Caco-2 (cell line): ENCODE data around the gene CCNI. TPM values are rescaled to one million over a fixed set of nuclear protein-coding genes. Genes with fewer than 3 reads are reported as not detected.

Experiments used
- BruUV-seq: library from RNA; stranded (reverse); fragments of 400-500 nt; replicated peaks from 2 replicates; lab custom pipeline; 2021; lab: Mats Ljungman, UMichigan
- CTCF ChIA-PET: fragments of 300-600 bp; sonication (Branson Sonifier 250); formaldehyde crosslinking; loops from one replicate; lab custom pipeline; 2022; ENCODE audit warnings: antibody characterized with exemption; lab: Charles Lee
- POLR2A ChIA-PET: fragments of 300-600 bp; sonication (Branson Sonifier 250); formaldehyde crosslinking; loops from one replicate; lab custom pipeline; 2022; ENCODE audit warnings: antibody characterized with exemption; lab: Charles Lee
- DNase-seq, 2 experiments: peaks; one replicate each; pipeline versions ENCODE4 v3.0.0 to v3.0.0-alpha.2; 2020 to 2022
- H3K27me3 ChIP-seq: replicated peaks from 2 replicates; pipeline ENCODE4 v1.6.0; 2011; ENCODE audit warnings: low read length; ENCODE audit not compliant: control insufficient read depth, insufficient read depth
- H3K36me3 ChIP-seq: 2 replicates; pipeline ENCODE4 v1.5.1; 2011; ENCODE audit warnings: low read length; ENCODE audit not compliant: control insufficient read depth, insufficient read depth
- H3K4me1 ChIP-seq: fragments of 250-450 bp; sonication (Bioruptor Pico); 2 replicates; pipeline ENCODE4 v1.5.1; 2020; ENCODE audit warnings: mild to moderate bottlenecking
- H3K4me3 ChIP-seq: 2 replicates; pipeline ENCODE4 v1.5.1; 2011; ENCODE audit warnings: low read depth, mild to moderate bottlenecking, control low read depth, low read length
- H3K9me3 ChIP-seq: fragments of 250-450 bp; sonication (Bioruptor Pico); 2 replicates; pipeline ENCODE4 v1.5.1; 2020; ENCODE audit warnings: mild to moderate bottlenecking, moderate library complexity
- H3K27ac Mint-ChIP-seq: one replicate; pipeline ENCODE4 v1.8.0; 2022; ENCODE audit warnings: mixed read lengths; ENCODE audit not compliant: unreplicated experiment
- H3K27me3 Mint-ChIP-seq: one replicate; pipeline ENCODE4 v1.8.0; 2022; ENCODE audit warnings: mixed read lengths; ENCODE audit not compliant: insufficient read depth, unreplicated experiment
- H3K36me3 Mint-ChIP-seq: one replicate; pipeline ENCODE4 v1.8.0; 2022; ENCODE audit warnings: mild to moderate bottlenecking, mixed read lengths; ENCODE audit not compliant: insufficient read depth, unreplicated experiment
- H3K4me1 Mint-ChIP-seq: one replicate; pipeline ENCODE4 v1.8.0; 2022; ENCODE audit warnings: low read depth, mixed read lengths; ENCODE audit not compliant: unreplicated experiment
- H3K4me3 Mint-ChIP-seq: one replicate; pipeline ENCODE4 v1.8.0; 2022; ENCODE audit warnings: mild to moderate bottlenecking, moderate library complexity, mixed read lengths; ENCODE audit not compliant: unreplicated experiment
- H3K9me3 Mint-ChIP-seq: one replicate; pipeline ENCODE4 v1.8.0; 2022; ENCODE audit warnings: mixed read lengths; ENCODE audit not compliant: unreplicated experiment
- CTCF ChIP-seq, 2 experiments: fragments of 200-600 bp in 1 of 2; IDR thresholded peaks; 1 replicate in 1 of 2; 2 replicates in 1 of 2; pipeline versions ENCODE4 v1.5.1 to v1.8.0; 2011 to 2022; ENCODE audit warnings: antibody characterized with exemption in 1 of 2, control low read depth in 1 of 2, inconsistent platforms in 1 of 2, low read depth in 1 of 2, low read length in 1 of 2, mild to moderate bottlenecking in 1 of 2, moderate library complexity in 1 of 2; ENCODE audit not compliant: insufficient read depth in 1 of 2, severe bottlenecking in 1 of 2, unreplicated experiment in 1 of 2
- intact Hi-C: fragments of 100-400 bp; cut with micrococcal nuclease; formaldehyde crosslinking; loops from one replicate; pipeline ENCODE4 v1.10.0; 2022; ENCODE audit not compliant: unreplicated experiment
- total RNA-seq: library from RNA; stranded (reverse); gene quantifications from 2 replicates; pipeline ENCODE4 v1.2.3, GENCODE V29; 2022

The CCNI gene
- total RNA-seq, 1 experiment from 2014 or later = 164 TPM

GRCh38 chr4:77078401-77078800 lies 2.6 kb upstream of the CCNI start:
- ChIA-PET CTCF (no interaction called here), POLR2A (no interaction called here)
- BruUV-seq = no TSS peak
- H3K9me3 Mint-ChIP-seq = no peaks in the 10 kb centered on the region
- H3K4me1 Mint-ChIP-seq = peaks cover 6% of the 10 kb centered on the region
- no peak for DNase-seq
- intact Hi-C loops = no loop called here
- H3K27ac Mint-ChIP-seq = no peak overlapping the region
- H3K27me3 ChIP-seq = no peaks in the 10 kb centered on the region
- no peaks in the 10 kb centered on the region for H3K9me3 ChIP-seq
- no peaks in the 10 kb centered on the region for H3K27me3 Mint-ChIP-seq
- peaks cover 11% of the 10 kb centered on the region for H3K4me1 ChIP-seq
- H3K36me3 Mint-ChIP-seq = peaks cover 8% of the 10 kb centered on the region
- H3K4me3 Mint-ChIP-seq = no peak overlapping the region
- H3K4me3 ChIP-seq = no peak overlapping the region
- H3K36me3 ChIP-seq = no peaks in the 10 kb centered on the region
- TF ChIP-seq CTCF (IDR thresholded peaks at IDR 0.05; ENCODE audit: insufficient read depth in 1 of 2, low read depth in 1 of 2, low read length in 1 of 2, severe bottlenecking in 1 of 2, unreplicated experiment in 1 of 2) = no peak

DNA sequence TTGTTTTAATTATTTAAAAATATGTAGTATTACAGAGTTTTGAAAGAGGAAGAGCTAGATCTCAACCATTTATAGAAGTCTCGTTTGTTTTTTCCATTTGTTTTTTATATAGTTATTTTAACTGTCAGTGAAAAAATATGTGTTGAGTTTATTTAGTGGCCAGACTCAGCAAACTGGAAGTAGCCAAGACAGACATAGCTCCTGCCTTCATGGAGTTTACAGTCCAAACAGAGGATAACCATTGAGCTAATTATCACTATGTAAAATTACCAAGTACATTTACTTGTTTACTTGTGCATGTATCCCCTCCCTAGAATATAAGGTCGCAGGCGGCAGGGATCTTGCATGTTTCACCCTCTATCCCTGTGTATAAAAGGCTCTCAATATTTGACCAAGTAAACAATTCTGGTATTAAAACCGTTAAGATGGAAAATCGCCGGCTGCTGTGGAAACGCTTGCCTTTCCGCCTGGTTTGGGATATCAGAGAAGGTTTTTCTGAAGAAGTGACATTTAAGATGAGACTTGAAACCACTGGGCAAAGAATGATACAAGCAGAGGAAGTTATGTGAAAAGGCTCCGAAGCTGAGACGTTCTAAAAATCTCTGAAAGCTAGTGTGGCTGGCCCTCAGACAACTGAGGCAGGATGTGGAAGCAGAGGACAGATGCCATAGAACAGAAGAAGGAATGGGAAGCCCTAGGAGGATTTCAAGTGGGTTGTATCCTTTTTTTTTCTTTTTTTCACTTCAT lies 1.3 kb upstream of the CCNI start:
- H3K36me3 Mint-ChIP-seq = peaks cover 8% of the 10 kb centered on the region
- H3K27me3 Mint-ChIP-seq = no peaks in the 10 kb centered on the region
- intact Hi-C loops = loop anchor here (1.0 kb wide), 1 partner anchor 79 kb away; no protein-coding TSS in a partner anchor
- no peak overlapping the region for H3K27ac Mint-ChIP-seq
- Histone ChIP-seq H3K27me3 (no peaks in the 10 kb centered on the region), H3K4me3 (peak overlapping the region; percentile 66), H3K4me1 (peaks cover 20% of the 10 kb centered on the region), H3K9me3 (no peaks in the 10 kb centered on the region), H3K36me3 (no peaks in the 10 kb centered on the region)
- no peaks in the 10 kb centered on the region for H3K9me3 Mint-ChIP-seq
- no peak overlapping the region for H3K4me3 Mint-ChIP-seq
- ChIA-PET POLR2A (no interaction called here), CTCF (no interaction called here)
- no peak for TF ChIP-seq CTCF (IDR thresholded peaks at IDR 0.05; ENCODE audit: insufficient read depth in 1 of 2, low read depth in 1 of 2, low read length in 1 of 2, severe bottlenecking in 1 of 2, unreplicated experiment in 1 of 2)
- peaks cover 6% of the 10 kb centered on the region for H3K4me1 Mint-ChIP-seq
- no TSS peak for BruUV-seq
- DNase-seq = no peak

DNA sequence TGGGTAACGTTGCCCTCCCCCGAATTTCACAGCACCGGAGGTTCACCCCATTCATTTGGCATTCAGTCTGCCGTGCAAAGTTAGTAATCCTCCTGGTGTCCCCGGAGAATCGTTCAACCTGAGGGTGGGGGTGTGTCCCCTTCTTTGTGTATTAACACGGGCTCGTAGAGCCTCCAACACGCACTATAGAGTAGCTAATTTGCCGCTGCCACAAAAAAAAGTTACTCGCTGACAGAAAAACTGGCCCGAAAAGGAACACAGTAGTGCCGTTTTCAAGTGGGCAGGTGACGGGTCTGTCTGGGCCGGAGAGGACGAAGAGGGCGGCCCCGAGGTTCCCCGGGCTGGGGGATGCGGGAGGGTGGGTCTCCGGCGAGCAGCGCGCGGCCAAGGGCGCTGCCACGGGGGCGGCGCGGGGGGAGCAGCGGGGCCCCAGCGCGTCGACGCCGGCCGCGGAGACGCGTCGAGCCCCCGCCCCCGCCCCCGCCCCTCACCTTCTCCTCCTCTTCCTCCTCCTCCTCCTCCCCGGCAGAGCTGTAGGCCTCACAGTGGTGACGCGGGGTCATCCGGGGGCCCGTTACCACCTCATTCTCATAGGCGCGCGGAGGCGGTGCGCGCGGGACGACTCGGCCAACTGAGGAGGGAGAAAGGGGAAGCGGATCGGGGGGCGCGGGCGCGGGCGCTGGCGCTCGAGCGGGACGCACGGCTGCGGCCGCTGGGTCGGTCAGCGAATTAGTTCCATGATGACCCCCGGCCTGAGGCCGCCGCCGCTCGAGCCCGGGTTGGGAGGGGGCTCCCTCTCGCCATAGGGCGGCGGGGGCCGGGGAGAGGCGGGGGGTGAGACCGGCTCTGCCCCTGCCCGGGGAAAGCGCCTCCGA lies 571 bp downstream of the CCNI start:
- no TSS peak for BruUV-seq
- H3K9me3 ChIP-seq = no peaks in the 10 kb centered on the region
- Mint-ChIP-seq H3K9me3 (no peaks in the 10 kb centered on the region), H3K36me3 (peaks cover 8% of the 10 kb centered on the region), H3K27me3 (no peaks in the 10 kb centered on the region), H3K27ac (no peak overlapping the region), H3K4me3 (no peak overlapping the region), H3K4me1 (peaks cover 6% of the 10 kb centered on the region)
- no peaks in the 10 kb centered on the region for H3K27me3 ChIP-seq
- intact Hi-C loops = no loop called here
- no peaks in the 10 kb centered on the region for H3K36me3 ChIP-seq
- TF ChIP-seq CTCF (IDR thresholded peaks at IDR 0.05; ENCODE audit: insufficient read depth in 1 of 2, low read depth in 1 of 2, low read length in 1 of 2, severe bottlenecking in 1 of 2, unreplicated experiment in 1 of 2) = no peak
- H3K4me1 ChIP-seq = peaks cover 20% of the 10 kb centered on the region
- CTCF ChIA-PET = no interaction called here
- peak; percentile 53 to 74 for DNase-seq
- POLR2A ChIA-PET = no interaction called here
- peak overlapping the region; percentile 66 for H3K4me3 ChIP-seq
